GM20000 (cell line): Measurements from ENCODE around the gene PEMT.

Experiments used
- DNase-seq: peaks from one replicate; pipeline ENCODE4 v3.0.0; 2012; ENCODE audit warnings: low spot score
- CTCF ChIP-seq: IDR thresholded peaks from 2 replicates; pipeline ENCODE4 v1.5.1; 2012; ENCODE audit warnings: mild to moderate bottlenecking, control low read depth; ENCODE audit errors: extremely low read depth, missing control alignments

PEMT gene

GRCh38 chr17:17603178-17603894, 11.8 kb upstream of the PEMT start:
- DNase-seq = no peak
- no peak for TF ChIP-seq CTCF

GRCh38 chr17:17599965-17600364, 8.5 kb upstream of the PEMT start:
- no peak for TF ChIP-seq CTCF
- DNase-seq = no peak

GRCh38 chr17:17598003-17598402, 6.5 kb upstream of the PEMT start:
- TF ChIP-seq CTCF = no peak
- DNase-seq = no peak

GRCh38 chr17:17595755-17596154, 4.2 kb upstream of the PEMT start:
- TF ChIP-seq CTCF = no peak
- no peak for DNase-seq

GRCh38 chr17:17593222-17593620, 1.7 kb upstream of the PEMT start:
- no peak for TF ChIP-seq CTCF
- DNase-seq = no peak

GRCh38 chr17:17590883-17591354, 589 bp downstream of the PEMT start:
- DNase-seq = no peak
- no peak for TF ChIP-seq CTCF

- TF ChIP-seq CTCF = no peak
- DNase-seq = no peak
Observed at GRCh38 chr17:17590141-17590751, 1.3 kb downstream of the PEMT start.
